COR-L47 (cell line): Measurements from ENCODE around the gene POFUT1.

ENCODE experiments used
- DNase-seq: peaks from one replicate; lab custom pipeline; 2025; lab: John Stamatoyannopoulos, UW

POFUT1 gene

DNA sequence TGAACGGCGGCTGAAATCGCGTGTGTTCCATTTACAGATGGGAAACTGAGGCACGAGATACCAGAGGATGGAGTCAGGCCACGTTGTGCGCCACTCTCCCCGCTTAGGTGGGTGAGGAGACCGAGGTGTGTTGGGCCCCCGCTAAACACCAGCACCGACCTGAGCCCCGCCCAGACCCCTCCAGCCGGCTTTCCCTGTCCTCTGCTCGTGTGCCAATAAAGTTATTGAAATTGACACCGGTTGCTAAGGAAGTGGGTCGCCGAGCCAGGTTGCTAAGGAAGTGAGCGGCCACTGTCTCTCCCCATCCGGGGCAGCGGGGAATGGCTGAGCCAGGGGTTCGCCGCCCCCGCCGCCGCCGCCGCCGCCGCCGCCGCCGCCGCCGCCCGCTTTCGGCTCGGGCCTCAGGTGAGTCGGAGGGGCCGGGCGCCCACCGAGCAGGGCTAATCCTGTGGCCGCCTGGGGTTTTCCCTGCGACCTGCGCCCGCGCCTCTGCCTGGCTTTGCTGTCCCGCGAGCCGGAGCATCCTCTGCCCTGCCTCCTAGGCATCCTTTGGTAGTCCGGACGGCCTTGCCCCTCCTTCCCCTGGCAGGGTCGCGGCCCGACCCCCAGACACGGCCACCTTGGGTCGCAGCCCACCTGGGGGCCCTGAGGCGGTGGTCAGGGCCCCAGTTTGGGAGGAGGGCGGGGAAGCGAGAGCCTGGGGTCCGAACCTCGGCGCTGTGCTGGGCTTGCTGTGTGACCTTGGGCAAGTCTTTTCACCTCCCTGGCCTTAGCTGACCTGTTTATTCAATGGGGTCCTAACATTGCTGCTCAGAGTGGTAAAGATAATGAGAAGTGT is 69.9 kb downstream of the POFUT1 start, which contains the start of gene KIF3B:
TSS of gene KIF3B (plus strand) at position 291 of the 838 bp plus-strand sequence. CDS start 32,127 bp downstream, outside the sequence.
- peak; percentile 82 for DNase-seq

DNA sequence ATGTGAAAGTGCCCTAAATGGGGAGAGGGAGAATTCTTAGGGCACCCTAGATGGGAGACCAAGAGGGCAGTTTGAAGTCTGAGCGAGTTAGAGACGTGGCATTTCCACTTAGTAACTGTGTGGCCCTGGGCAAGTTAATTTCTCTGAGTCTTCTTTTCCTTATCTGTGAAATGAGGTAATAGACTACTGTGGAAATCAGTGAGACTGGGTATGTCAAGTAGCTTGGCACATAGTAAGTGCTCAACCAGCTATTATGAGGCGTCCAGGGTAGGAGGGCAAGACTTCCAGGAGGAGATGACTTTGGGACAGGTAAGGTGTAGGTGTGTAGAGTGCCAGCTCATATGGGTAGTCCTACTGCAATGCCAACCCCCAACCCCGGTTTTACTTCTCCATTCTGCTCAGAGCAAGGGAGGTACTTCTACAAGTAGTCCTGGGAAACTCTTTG is 70.5 kb downstream of the POFUT1 start:
- DNase-seq = no peak

DNA sequence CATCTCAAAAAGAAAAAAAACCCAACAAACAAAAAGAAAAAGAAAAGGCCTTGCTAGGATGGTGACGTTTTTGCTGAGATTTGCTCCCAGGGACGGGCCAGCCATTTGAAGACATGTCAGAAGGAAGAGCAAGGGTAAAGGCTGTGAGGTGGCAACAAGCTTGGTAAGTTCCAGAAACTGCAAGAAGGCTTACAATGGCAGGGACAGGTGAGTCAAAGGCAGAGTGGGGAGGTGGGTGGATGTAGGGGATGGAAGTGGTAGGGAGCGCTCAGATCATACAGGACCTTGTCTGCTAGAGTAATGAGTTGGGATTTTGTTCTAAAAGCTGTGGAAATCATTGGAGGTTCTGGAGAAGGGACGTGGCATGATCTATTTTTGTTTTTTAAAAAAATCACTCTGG is 74.0 kb downstream of the POFUT1 start:
- DNase-seq = no peak

- peak; percentile 39 for DNase-seq
Observed at GRCh38 chr20:32282461-32282860, 74.8 kb downstream of the POFUT1 start.

- DNase-seq = no peak
Observed at GRCh38 chr20:32285082-32285620, 77.5 kb downstream of the POFUT1 start.

GRCh38 chr20:32285621-32286371 is 78.1 kb downstream of the POFUT1 start:
- DNase-seq = no peak

DNA sequence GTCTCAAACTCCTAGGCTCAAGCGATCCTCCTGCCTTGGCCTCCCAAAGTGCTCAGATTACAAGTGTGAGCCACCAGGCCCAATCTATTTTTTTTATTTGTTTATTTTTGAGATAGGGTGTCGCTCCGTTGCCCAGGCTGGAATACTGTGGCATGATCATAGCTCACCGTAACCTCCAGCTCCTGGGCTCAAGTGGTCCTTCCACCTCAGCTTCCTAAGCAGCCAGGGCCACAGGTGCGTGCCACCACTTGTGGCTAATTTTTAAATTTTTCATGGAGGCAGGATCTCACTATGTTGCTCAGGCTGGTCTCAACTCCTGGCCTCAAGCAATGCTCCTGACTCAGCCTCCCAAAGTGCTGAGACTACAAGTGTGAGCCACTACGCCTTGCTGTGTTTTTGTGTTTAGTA is 79.6 kb downstream of the POFUT1 start:
- no peak for DNase-seq
